ENCODE data around the gene B3GAT3. TPM values are rescaled to one million over a fixed set of nuclear protein-coding genes. Genes with fewer than 3 reads are reported as not detected.
"Not testable (repeated sequence)": the region's sequence is repeated elsewhere in the genome, so short reads cannot be mapped to it uniquely, and the experiment has no call there.

Gene B3GAT3
- total RNA-seq, 1 donor from 2014 or later: 56.6 TPM

GRCh38 chr11:62656796-62657429 is 35.1 kb upstream of the B3GAT3 start:
- Mint-ChIP-seq H3K9me3 (no peaks in the 10 kb centered on the region), H3K27me3 (no peaks in the 10 kb centered on the region), H3K4me3 (no peak overlapping the region), H3K27ac (no peak overlapping the region), H3K36me3 (ENCODE audit: low read depth) (peaks cover 13% of the 10 kb centered on the region), H3K4me1 (peaks cover 17% of the 10 kb centered on the region)
- no peak for TF ChIP-seq CTCF (IDR thresholded peaks at IDR 0.05)
- ATAC-seq (ENCODE audit: low read depth): no peak
- CTCF ChIA-PET: interaction anchor here (0.6 kb wide), 1 partner anchor 13 kb away, joined by 3 read pairs; no protein-coding TSS in a partner anchor
- POLR2A ChIA-PET: interaction anchor here (0.6 to 8.6 kb wide), 6 partner anchors 11 to 130 kb away, joined by 3 to 400 read pairs (median 4); partner anchors contain the start of genes C11orf98, CSKMT, GANAB and LBHD1
- DNase-seq: no peak
- intact Hi-C loops (cut with micrococcal nuclease): no loop called here

GRCh38 chr11:62654297-62654696 is 32.5 kb upstream of the B3GAT3 start:
- no peak for TF ChIP-seq CTCF (IDR thresholded peaks at IDR 0.05)
- DNase-seq (no peak), ATAC-seq (ENCODE audit: low read depth) (no peak)
- peak overlapping the region; percentile 72 for H3K27ac Mint-ChIP-seq
- H3K9me3 Mint-ChIP-seq: no peaks in the 10 kb centered on the region
- peak overlapping the region; percentile 67 for H3K4me3 Mint-ChIP-seq
- H3K4me1 Mint-ChIP-seq: peaks cover 28% of the 10 kb centered on the region
- H3K36me3 Mint-ChIP-seq (ENCODE audit: low read depth): peaks cover 13% of the 10 kb centered on the region
- H3K27me3 Mint-ChIP-seq: no peaks in the 10 kb centered on the region
- intact Hi-C loops (cut with micrococcal nuclease): no loop called here
- POLR2A ChIA-PET: interaction anchor here (0.7 to 8.6 kb wide), 13 partner anchors 9 to 202 kb away, joined by 3 to 400 read pairs (median 8); partner anchors contain the start of genes B3GAT3, C11orf98, CSKMT and EML3
- CTCF ChIA-PET: interaction anchor here (0.9 kb wide), 1 partner anchor 10 kb away, joined by 3 read pairs; the partner anchor contains the start of gene C11orf98

GRCh38 chr11:62652161-62653006 is 30.6 kb upstream of the B3GAT3 start:
- intact Hi-C loops (cut with micrococcal nuclease): loop anchor here (1.0 to 2.0 kb wide), 7 partner anchors 13 to 74 kb away; partner anchors contain the start of genes C11orf98, CSKMT, EML3 and HNRNPUL2
- Mint-ChIP-seq H3K4me1 (peaks cover 28% of the 10 kb centered on the region), H3K27me3 (no peaks in the 10 kb centered on the region), H3K36me3 (ENCODE audit: low read depth) (peaks cover 25% of the 10 kb centered on the region), H3K4me3 (peak overlapping the region; percentile 90), H3K27ac (peak overlapping the region; percentile 90), H3K9me3 (no peaks in the 10 kb centered on the region)
- TF ChIP-seq CTCF (IDR thresholded peaks at IDR 0.05): no peak
- CTCF ChIA-PET: interaction anchor here (0.6 to 1.4 kb wide), 3 partner anchors 12 to 116 kb away, joined by 3 to 7 read pairs (median 4); partner anchors contain the start of genes C11orf98, CSKMT and TUT1
- no peak for ATAC-seq (ENCODE audit: low read depth)
- POLR2A ChIA-PET: interaction anchor here (0.6 to 8.6 kb wide), 36 partner anchors 8 to 229 kb away, joined by 3 to 400 read pairs (median 7); partner anchors contain the start of genes B3GAT3, BSCL2, C11orf98 and CSKMT
- no peak for DNase-seq

- H3K9me3 Mint-ChIP-seq; intact Hi-C loops (cut with micrococcal nuclease); CTCF ChIA-PET; H3K27me3 Mint-ChIP-seq; DNase-seq; H3K4me3 Mint-ChIP-seq; ATAC-seq (ENCODE audit: low read depth); H3K27ac Mint-ChIP-seq: not testable (repeated sequence)
- POLR2A ChIA-PET: interaction anchor here (0.5 to 8.6 kb wide), 4 partner anchors 19 to 76 kb away, joined by 3 to 400 read pairs (median 14); partner anchors contain the start of genes C11orf98, CSKMT, LBHD1 and MTA2
- Mint-ChIP-seq H3K4me1 (peaks cover 41% of the 10 kb centered on the region), H3K36me3 (ENCODE audit: low read depth) (peaks cover 29% of the 10 kb centered on the region)
Measured at GRCh38 chr11:62650283-62650682, 28.5 kb upstream of the B3GAT3 start.

GRCh38 chr11:62649486-62649885 is 27.7 kb upstream of the B3GAT3 start:
- Mint-ChIP-seq H3K4me1 (peaks cover 48% of the 10 kb centered on the region), H3K9me3 (no peaks in the 10 kb centered on the region), H3K27me3 (no peaks in the 10 kb centered on the region), H3K4me3 (no peak overlapping the region), H3K36me3 (ENCODE audit: low read depth) (peaks cover 30% of the 10 kb centered on the region), H3K27ac (no peak overlapping the region)
- no peak for ATAC-seq (ENCODE audit: low read depth)
- ChIA-PET CTCF (interaction anchor here (1.2 kb wide), 1 partner anchor 25 kb away, joined by 3 read pairs; no protein-coding TSS in a partner anchor), POLR2A (interaction anchor here (0.5 to 5.8 kb wide), 5 partner anchors 16 to 176 kb away, joined by 4 to 130 read pairs (median 12); partner anchors contain the start of genes C11orf98, CSKMT, LBHD1 and TUT1)
- intact Hi-C loops (cut with micrococcal nuclease): no loop called here
- DNase-seq: no peak
- TF ChIP-seq CTCF (IDR thresholded peaks at IDR 0.05): no peak

All from activated B cell treated with CpG ODN at 0.5 μM for 24 hours (primary cell).